GM23338 (cell line): ENCODE measurements around the gene HSD11B2. TPM values are rescaled to one million over a fixed set of nuclear protein-coding genes. Genes with fewer than 3 reads are reported as not detected.

Experiments
- ATAC-seq: fragments of 200-7000 bp; cut with Tn5 transposase; 3 replicates; pipeline ENCODE4 v1.9.1; 2020
- DNase-seq: peaks from one replicate; pipeline ENCODE4 v3.0.0-alpha.2; 2015; ENCODE audit warnings: low spot score
- H2AFZ ChIP-seq: fragments of 200-600 bp; sonication (generic); 2 replicates; pipeline ENCODE4 v1.8.0; 2016; ENCODE audit warnings: antibody characterized with exemption, mild to moderate bottlenecking, moderate library complexity
- H3F3A ChIP-seq: fragments of 200-600 bp; sonication (generic); replicated peaks from 2 replicates; pipeline ENCODE4 v1.8.0; 2017; ENCODE audit warnings: antibody characterized with exemption, mixed run types, low read depth
- H3K27ac ChIP-seq: fragments of 200-600 bp; sonication (generic); 2 replicates; pipeline ENCODE4 v1.6.1; 2016; ENCODE audit warnings: low read depth
- H3K27me3 ChIP-seq: fragments of 200-600 bp; sonication (generic); 2 replicates; pipeline ENCODE4 v1.8.0; 2016; ENCODE audit warnings: mild to moderate bottlenecking, mixed run types, moderate library complexity; ENCODE audit not compliant: insufficient read depth
- H3K36me3 ChIP-seq: fragments of 200-600 bp; sonication (generic); 2 replicates; pipeline ENCODE4 v1.8.0; 2016; ENCODE audit warnings: mild to moderate bottlenecking; ENCODE audit not compliant: insufficient read depth
- H3K4me1 ChIP-seq: fragments of 200-600 bp; sonication (generic); 2 replicates; pipeline ENCODE4 v1.8.0; 2016; ENCODE audit warnings: mild to moderate bottlenecking, moderate library complexity; ENCODE audit not compliant: insufficient read depth
- H3K4me2 ChIP-seq: fragments of 200-600 bp; sonication (generic); 2 replicates; pipeline ENCODE4 v1.7.1; 2017; ENCODE audit warnings: mixed run types
- H3K4me3 ChIP-seq: fragments of 200-600 bp; sonication (generic); 2 replicates; pipeline ENCODE4 v1.6.1; 2016; ENCODE audit warnings: mixed run types
- H3K79me2 ChIP-seq: fragments of 200-600 bp; sonication (generic); replicated peaks from 2 replicates; pipeline ENCODE4 v1.8.0; 2017; ENCODE audit warnings: mild to moderate bottlenecking; ENCODE audit not compliant: insufficient read depth
- H3K9me2 ChIP-seq: fragments of 200-600 bp; sonication (generic); 2 replicates; pipeline ENCODE4 v1.8.0; 2017; ENCODE audit not compliant: insufficient read depth
- H4K20me1 ChIP-seq: fragments of 200-600 bp; sonication (generic); replicated peaks from 2 replicates; pipeline ENCODE4 v1.8.0; 2017; ENCODE audit warnings: mild to moderate bottlenecking; ENCODE audit not compliant: insufficient read depth
- H3K27ac Mint-ChIP-seq: 2 replicates; pipeline ENCODE4 v1.8.0; 2020; ENCODE audit warnings: inconsistent platforms, mild to moderate bottlenecking, moderate library complexity, mixed read lengths
- H3K27me3 Mint-ChIP-seq: 3 replicates; pipeline ENCODE4 v1.8.0; 2022; ENCODE audit warnings: low read depth, mild to moderate bottlenecking, moderate library complexity, mixed read lengths, inconsistent platforms; ENCODE audit not compliant: insufficient read depth, poor library complexity
- H3K36me3 Mint-ChIP-seq: 3 replicates; pipeline ENCODE4 v1.8.0; 2021; ENCODE audit warnings: low read depth, mild to moderate bottlenecking, inconsistent platforms, moderate library complexity, mixed read lengths
- H3K4me1 Mint-ChIP-seq: 3 replicates; pipeline ENCODE4 v1.8.0; 2020; ENCODE audit warnings: mild to moderate bottlenecking, inconsistent platforms, mixed read lengths
- H3K4me3 Mint-ChIP-seq: 3 replicates; pipeline ENCODE4 v1.8.0; 2021; ENCODE audit warnings: moderate library complexity, mild to moderate bottlenecking, inconsistent platforms, mixed read lengths
- H3K9me3 Mint-ChIP-seq: 3 replicates; pipeline ENCODE4 v1.8.0; 2020; ENCODE audit warnings: moderate library complexity, mild to moderate bottlenecking, inconsistent platforms, mixed read lengths
- CTCF ChIP-seq, 2 experiments: fragments of 200-600 bp in 1 of 2; sonication (generic) in 1 of 2; conservative IDR thresholded peaks; 2 replicates each; pipeline versions ENCODE4 v1.5.1 to v1.6.1; 2016 to 2017; ENCODE audit warnings: antibody characterized with exemption in 2 of 2, low read depth in 2 of 2, mild to moderate bottlenecking in 2 of 2, moderate library complexity in 1 of 2
- STAT1 ChIP-seq: IDR thresholded peaks from one replicate; pipeline ENCODE4 v1.6.1; 2016; ENCODE audit warnings: antibody characterized with exemption; ENCODE audit not compliant: unreplicated experiment
- ZNF114 ChIP-seq: fragments of 250-450 bp; sonication (Bioruptor Pico); IDR thresholded peaks from 2 replicates; pipeline ENCODE4 v1.5.0; 2020; ENCODE audit warnings: mild to moderate bottlenecking, moderate library complexity
- polyA plus RNA-seq: library from polyadenylated mRNA; unstranded; fragments of >200 nt; fragmentation: Nextera tagmentation; extraction: Ambion mirVana; gene quantifications from 2 replicates; pipeline ENCODE4 v1.2.1, GENCODE V29; 2016
- total RNA-seq: library from RNA; depleted of rRNA; stranded (reverse); fragments of >200 nt; shearing (Covaris generic); gene quantifications from 2 replicates; pipeline ENCODE4 v1.2.3, GENCODE V29; 2014
- TF ChIP-seq, protein P1 (sequence below): fragments of 250-450 bp; sonication (Bioruptor Pico); IDR thresholded peaks from 2 replicates; pipeline ENCODE4 v1.5.0; 2020; ENCODE audit warnings: mild to moderate bottlenecking, moderate library complexity

The HSD11B2 gene
- total and polyA plus RNA-seq, 2 experiments from 2014 or later = 14.8 to 23.0 TPM

- Histone ChIP-seq H3K4me3 (peak within 1 kb of the TSS; percentile 61), H3K9me2 (no peaks in the 10 kb centered on the region), H4K20me1 (no peaks in the 10 kb centered on the region), H3K4me2 (peak within 1 kb of the TSS; percentile 92), H3K36me3 (no peaks in the 10 kb centered on the region), H3K4me1 (peaks cover 34% of the 10 kb centered on the region), H3K27me3 (peaks cover 45% of the 10 kb centered on the region), H3K79me2 (no peaks in the 10 kb centered on the region), H3F3A (0 out of 2 replicates have a peak, but pooled peaks cover 10% of the 10 kb centered on the region), H2AFZ (peak within 1 kb of the TSS; percentile 96), H3K27ac (no peak within 1 kb of the TSS)
- Mint-ChIP-seq H3K27me3 (peaks cover 57% of the 10 kb centered on the region), H3K9me3 (no peaks in the 10 kb centered on the region), H3K36me3 (no peaks in the 10 kb centered on the region), H3K4me1 (peaks cover 19% of the 10 kb centered on the region), H3K4me3 (peak within 1 kb of the TSS; percentile 65), H3K27ac (no peak within 1 kb of the TSS)
- ATAC-seq (peak; percentile 59), DNase-seq (peak; percentile 83)
- TF ChIP-seq STAT1 = no peak
- peak; percentile 38 to 45 for TF ChIP-seq CTCF (conservative IDR thresholded peaks at IDR 0.05; ENCODE audit: low read depth in 2 of 2)
- no peak for TF ChIP-seq ZNF114 (CRISPR knock-in tag)
- TF ChIP-seq, protein P1, sequence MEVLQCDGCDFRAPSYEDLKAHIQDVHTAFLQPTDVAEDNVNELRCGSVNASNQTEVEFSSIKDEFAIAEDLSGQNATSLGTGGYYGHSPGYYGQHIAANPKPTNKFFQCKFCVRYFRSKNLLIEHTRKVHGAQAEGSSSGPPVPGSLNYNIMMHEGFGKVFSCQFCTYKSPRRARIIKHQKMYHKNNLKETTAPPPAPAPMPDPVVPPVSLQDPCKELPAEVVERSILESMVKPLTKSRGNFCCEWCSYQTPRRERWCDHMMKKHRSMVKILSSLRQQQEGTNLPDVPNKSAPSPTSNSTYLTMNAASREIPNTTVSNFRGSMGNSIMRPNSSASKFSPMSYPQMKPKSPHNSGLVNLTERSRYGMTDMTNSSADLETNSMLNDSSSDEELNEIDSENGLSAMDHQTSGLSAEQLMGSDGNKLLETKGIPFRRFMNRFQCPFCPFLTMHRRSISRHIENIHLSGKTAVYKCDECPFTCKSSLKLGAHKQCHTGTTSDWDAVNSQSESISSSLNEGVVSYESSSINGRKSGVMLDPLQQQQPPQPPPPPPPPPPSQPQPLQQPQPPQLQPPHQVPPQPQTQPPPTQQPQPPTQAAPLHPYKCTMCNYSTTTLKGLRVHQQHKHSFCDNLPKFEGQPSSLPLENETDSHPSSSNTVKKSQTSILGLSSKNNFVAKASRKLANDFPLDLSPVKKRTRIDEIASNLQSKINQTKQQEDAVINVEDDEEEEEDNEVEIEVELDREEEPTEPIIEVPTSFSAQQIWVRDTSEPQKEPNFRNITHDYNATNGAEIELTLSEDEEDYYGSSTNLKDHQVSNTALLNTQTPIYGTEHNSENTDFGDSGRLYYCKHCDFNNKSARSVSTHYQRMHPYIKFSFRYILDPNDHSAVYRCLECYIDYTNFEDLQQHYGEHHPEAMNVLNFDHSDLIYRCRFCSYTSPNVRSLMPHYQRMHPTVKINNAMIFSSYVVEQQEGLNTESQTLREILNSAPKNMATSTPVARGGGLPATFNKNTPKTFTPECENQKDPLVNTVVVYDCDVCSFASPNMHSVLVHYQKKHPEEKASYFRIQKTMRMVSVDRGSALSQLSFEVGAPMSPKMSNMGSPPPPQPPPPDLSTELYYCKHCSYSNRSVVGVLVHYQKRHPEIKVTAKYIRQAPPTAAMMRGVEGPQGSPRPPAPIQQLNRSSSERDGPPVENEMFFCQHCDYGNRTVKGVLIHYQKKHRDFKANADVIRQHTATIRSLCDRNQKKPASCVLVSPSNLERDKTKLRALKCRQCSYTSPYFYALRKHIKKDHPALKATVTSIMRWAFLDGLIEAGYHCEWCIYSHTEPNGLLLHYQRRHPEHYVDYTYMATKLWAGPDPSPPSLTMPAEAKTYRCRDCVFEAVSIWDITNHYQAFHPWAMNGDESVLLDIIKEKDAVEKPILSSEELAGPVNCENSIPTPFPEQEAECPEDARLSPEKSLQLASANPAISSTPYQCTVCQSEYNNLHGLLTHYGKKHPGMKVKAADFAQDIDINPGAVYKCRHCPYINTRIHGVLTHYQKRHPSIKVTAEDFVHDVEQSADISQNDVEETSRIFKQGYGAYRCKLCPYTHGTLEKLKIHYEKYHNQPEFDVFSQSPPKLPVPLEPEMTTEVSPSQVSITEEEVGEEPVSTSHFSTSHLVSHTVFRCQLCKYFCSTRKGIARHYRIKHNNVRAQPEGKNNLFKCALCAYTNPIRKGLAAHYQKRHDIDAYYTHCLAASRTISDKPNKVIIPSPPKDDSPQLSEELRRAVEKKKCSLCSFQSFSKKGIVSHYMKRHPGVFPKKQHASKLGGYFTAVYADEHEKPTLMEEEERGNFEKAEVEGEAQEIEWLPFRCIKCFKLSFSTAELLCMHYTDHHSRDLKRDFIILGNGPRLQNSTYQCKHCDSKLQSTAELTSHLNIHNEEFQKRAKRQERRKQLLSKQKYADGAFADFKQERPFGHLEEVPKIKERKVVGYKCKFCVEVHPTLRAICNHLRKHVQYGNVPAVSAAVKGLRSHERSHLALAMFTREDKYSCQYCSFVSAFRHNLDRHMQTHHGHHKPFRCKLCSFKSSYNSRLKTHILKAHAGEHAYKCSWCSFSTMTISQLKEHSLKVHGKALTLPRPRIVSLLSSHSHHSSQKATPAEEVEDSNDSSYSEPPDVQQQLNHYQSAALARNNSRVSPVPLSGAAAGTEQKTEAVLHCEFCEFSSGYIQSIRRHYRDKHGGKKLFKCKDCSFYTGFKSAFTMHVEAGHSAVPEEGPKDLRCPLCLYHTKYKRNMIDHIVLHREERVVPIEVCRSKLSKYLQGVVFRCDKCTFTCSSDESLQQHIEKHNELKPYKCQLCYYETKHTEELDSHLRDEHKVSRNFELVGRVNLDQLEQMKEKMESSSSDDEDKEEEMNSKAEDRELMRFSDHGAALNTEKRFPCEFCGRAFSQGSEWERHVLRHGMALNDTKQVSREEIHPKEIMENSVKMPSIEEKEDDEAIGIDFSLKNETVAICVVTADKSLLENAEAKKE (CRISPR knock-in tag) = no peak
Observed at GRCh38 chr16:67393111-67393787, 37.7 kb upstream of the HSD11B2 start, which contains the start of gene TPPP3. Gene TPPP3 (minus strand): TSS chr16:67393498. CDS start chr16:67391111, 2,387 bp downstream.
